Measurements from ENCODE around the gene HCFC2.

Gene HCFC2

DNA sequence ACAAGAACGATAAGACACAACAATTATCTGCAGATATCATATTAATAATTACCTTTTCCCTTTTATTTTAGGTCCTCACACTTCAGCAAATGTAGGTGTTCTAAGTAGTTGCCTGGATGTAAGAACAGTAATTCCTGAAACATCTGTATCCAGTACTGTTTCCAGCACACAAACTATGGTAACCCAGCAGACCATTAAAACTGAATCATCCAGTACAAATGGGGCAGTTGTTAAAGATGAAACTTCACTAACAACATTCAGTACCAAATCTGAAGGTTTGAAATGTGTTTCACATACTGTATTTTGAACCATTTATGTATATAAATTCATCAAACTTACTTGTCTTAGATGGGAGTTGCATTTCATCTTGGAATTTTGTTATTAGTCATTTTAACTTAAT is 31.0 kb downstream of the HCFC2 start:
- Histone ChIP-seq H3K9me3 (ENCODE audit: insufficient read depth, low read depth, low read length) (no peaks in the 10 kb centered on the region), H4K20me1 (ENCODE audit: insufficient read depth, low read length, poor library complexity, severe bottlenecking) (no peaks in the 10 kb centered on the region), H3K27me3 (ENCODE audit: insufficient read depth, low read length, poor library complexity, severe bottlenecking) (no peaks in the 10 kb centered on the region), H3F3A (ENCODE audit: low read depth) (no peaks in the 10 kb centered on the region), H3K9me2 (replicated peaks; ENCODE audit: low read depth, low read length) (no peaks in the 10 kb centered on the region), H3K9ac (ENCODE audit: low read depth, low read length, poor library complexity, severe bottlenecking) (no peak overlapping the region), H2AFZ (ENCODE audit: low read length) (no peak overlapping the region), H3K79me2 (ENCODE audit: insufficient read depth, low read length) (no peaks in the 10 kb centered on the region), H3K4me3 (ENCODE audit: low read length, poor library complexity, severe bottlenecking) (no peak overlapping the region), H3K36me3 (ENCODE audit: insufficient read depth, low read length) (peaks cover 66% of the 10 kb centered on the region; the same call in 1 of the 2 replicates), H3K4me2 (ENCODE audit: low read depth, low read length, poor library complexity, severe bottlenecking) (no peak overlapping the region), H3K4me1 (ENCODE audit: insufficient read depth, low read length, poor library complexity, severe bottlenecking) (no peaks in the 10 kb centered on the region)
- no peak for TF ChIP-seq EZH2phosphoT487 (IDR thresholded peaks at IDR 0.05; ENCODE audit: borderline replicate concordance)
- no peak for TF ChIP-seq CTCF (conservative IDR thresholded peaks at IDR 0.05; ENCODE audit: low read length)

DNA sequence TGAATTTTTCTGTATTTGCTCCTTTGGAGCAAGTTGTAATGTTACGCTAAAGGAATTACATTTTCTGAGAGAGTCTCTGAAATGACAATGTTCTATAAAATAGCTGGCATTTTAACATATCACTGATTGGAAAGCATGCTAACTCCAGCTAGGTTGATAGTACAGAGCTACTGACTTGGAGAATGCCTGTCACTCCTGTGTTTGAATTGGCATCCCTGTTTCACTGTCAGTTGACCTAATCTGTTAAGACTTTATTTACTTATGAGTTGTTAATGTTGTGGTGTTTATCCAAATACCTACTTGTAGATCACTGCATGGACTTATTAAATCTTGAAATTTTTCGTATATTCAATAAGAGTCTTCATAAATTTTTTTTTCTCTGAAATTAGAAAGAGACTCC is 33.6 kb downstream of the HCFC2 start:
- Histone ChIP-seq H3F3A (ENCODE audit: low read depth) (no peaks in the 10 kb centered on the region), H3K79me2 (ENCODE audit: insufficient read depth, low read length) (no peaks in the 10 kb centered on the region), H3K36me3 (ENCODE audit: insufficient read depth, low read length) (peaks cover 58% of the 10 kb centered on the region; the same call in 1 of the 2 replicates), H3K27me3 (ENCODE audit: insufficient read depth, low read length, poor library complexity, severe bottlenecking) (no peaks in the 10 kb centered on the region), H3K9me3 (ENCODE audit: insufficient read depth, low read depth, low read length) (no peaks in the 10 kb centered on the region), H2AFZ (ENCODE audit: low read length) (no peak overlapping the region), H3K4me3 (ENCODE audit: low read length, poor library complexity, severe bottlenecking) (no peak overlapping the region), H3K4me1 (ENCODE audit: insufficient read depth, low read length, poor library complexity, severe bottlenecking) (no peaks in the 10 kb centered on the region), H3K9ac (ENCODE audit: low read depth, low read length, poor library complexity, severe bottlenecking) (no peak overlapping the region), H3K9me2 (replicated peaks; ENCODE audit: low read depth, low read length) (no peaks in the 10 kb centered on the region), H3K4me2 (ENCODE audit: low read depth, low read length, poor library complexity, severe bottlenecking) (no peak overlapping the region), H4K20me1 (ENCODE audit: insufficient read depth, low read length, poor library complexity, severe bottlenecking) (no peaks in the 10 kb centered on the region)
- TF ChIP-seq CTCF (conservative IDR thresholded peaks at IDR 0.05; ENCODE audit: low read length) (no peak), EZH2phosphoT487 (IDR thresholded peaks at IDR 0.05; ENCODE audit: borderline replicate concordance) (no peak)

DNA sequence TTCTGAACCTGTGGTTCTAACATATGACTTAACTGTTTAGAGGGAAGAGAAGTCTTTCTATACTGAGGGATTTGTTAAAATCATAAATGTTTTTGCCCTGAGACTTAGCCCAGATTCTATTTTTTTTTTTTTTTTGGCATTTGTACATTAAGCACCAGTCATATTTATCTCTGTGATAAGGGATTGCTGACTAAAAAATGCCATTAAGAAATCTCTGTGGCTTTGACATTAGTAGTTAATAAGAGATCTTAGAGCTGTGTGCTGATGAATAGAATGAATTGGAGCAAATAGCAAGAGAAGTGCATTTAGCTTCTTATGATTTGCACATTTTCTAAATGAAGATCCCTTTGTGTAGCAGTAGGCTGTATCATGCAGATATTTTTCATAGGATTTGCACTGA is 41.1 kb downstream of the HCFC2 start:
- H3K9me3 ChIP-seq (ENCODE audit: insufficient read depth, low read depth, low read length): no peaks in the 10 kb centered on the region
- TF ChIP-seq EZH2phosphoT487 (IDR thresholded peaks at IDR 0.05; ENCODE audit: borderline replicate concordance) (no peak), CTCF (conservative IDR thresholded peaks at IDR 0.05; ENCODE audit: low read length) (no peak)
- peaks cover 7% of the 10 kb centered on the region for H3K4me1 ChIP-seq (ENCODE audit: insufficient read depth, low read length, poor library complexity, severe bottlenecking)
- H3K4me2 ChIP-seq (ENCODE audit: low read depth, low read length, poor library complexity, severe bottlenecking): no peak overlapping the region
- H3K27me3 ChIP-seq (ENCODE audit: insufficient read depth, low read length, poor library complexity, severe bottlenecking): no peaks in the 10 kb centered on the region
- no peaks in the 10 kb centered on the region for H3K9me2 ChIP-seq (replicated peaks; ENCODE audit: low read depth, low read length)
- H4K20me1 ChIP-seq (ENCODE audit: insufficient read depth, low read length, poor library complexity, severe bottlenecking): no peaks in the 10 kb centered on the region
- H3K4me3 ChIP-seq (ENCODE audit: low read length, poor library complexity, severe bottlenecking): no peak overlapping the region
- H3K9ac ChIP-seq (ENCODE audit: low read depth, low read length, poor library complexity, severe bottlenecking): no peak overlapping the region
- no peaks in the 10 kb centered on the region for H3F3A ChIP-seq (ENCODE audit: low read depth)
- H3K79me2 ChIP-seq (ENCODE audit: insufficient read depth, low read length): no peaks in the 10 kb centered on the region
- peaks cover 5% of the 10 kb centered on the region; the same call in 1 of the 2 replicates for H3K36me3 ChIP-seq (ENCODE audit: insufficient read depth, low read length)
- H2AFZ ChIP-seq (ENCODE audit: low read length): no peak overlapping the region

All from Loucy (cell line).